IMR-90 (cell line): ENCODE data around the gene TEX264. TPM values are rescaled to one million over a fixed set of nuclear protein-coding genes. Genes with fewer than 3 reads are reported as not detected.

Experiments used
- ATAC-seq: fragments of 200-7000 bp; cut with Tn5 transposase; 2 replicates; pipeline ENCODE4 v1.9.1; 2020; ENCODE audit warnings: low read depth, mild to moderate bottlenecking, moderate library complexity
- BruUV-seq: library from RNA; stranded (reverse); fragments of 400-500 nt; replicated peaks from 2 replicates; lab custom pipeline; 2021; lab: Mats Ljungman, UMichigan
- CTCF ChIA-PET: fragments of 300-600 bp; formaldehyde crosslinking; extraction: SDS; loops from one replicate; lab custom pipeline; 2021; ENCODE audit warnings: antibody characterized with exemption; lab: Yijun Ruan, JAX
- POLR2A ChIA-PET: fragments of 300-600 bp; sonication (Branson Sonifier 250); formaldehyde crosslinking; loops from one replicate; lab custom pipeline; 2022; ENCODE audit warnings: antibody characterized with exemption; ENCODE audit not compliant: unreplicated experiment; lab: Charles Lee
- DNase-seq: peaks from one replicate; pipeline ENCODE4 v3.0.0; 2013
- H2AFZ ChIP-seq: replicated peaks from 2 replicates; pipeline ENCODE3; 2013; ENCODE audit warnings: low read length, mild to moderate bottlenecking; ENCODE audit not compliant: poor library complexity
- H2AK5ac ChIP-seq: 2 replicates; pipeline ENCODE4 v1.6.1; 2013; ENCODE audit warnings: low read depth, low read length, inconsistent platforms
- H2AK9ac ChIP-seq: replicated peaks from 2 replicates; pipeline ENCODE3; 2013; ENCODE audit warnings: mild to moderate bottlenecking, low read depth, low read length, moderate library complexity; ENCODE audit not compliant: poor library complexity
- H2BK120ac ChIP-seq: 2 replicates; pipeline ENCODE4 v1.6.1; 2013; ENCODE audit warnings: low read depth, low read length, inconsistent platforms
- H2BK15ac ChIP-seq: 3 replicates; pipeline ENCODE4 v1.6.1; 2013; ENCODE audit warnings: low read depth, low read length, inconsistent platforms
- H2BK20ac ChIP-seq: 2 replicates; pipeline ENCODE4 v1.6.1; 2013; ENCODE audit warnings: low read depth, mild to moderate bottlenecking, inconsistent platforms, low read length, moderate library complexity
- H2BK5ac ChIP-seq: 2 replicates; pipeline ENCODE4 v1.6.1; 2013; ENCODE audit warnings: mild to moderate bottlenecking, low read depth, low read length, inconsistent platforms; ENCODE audit not compliant: poor library complexity, severe bottlenecking
- H3K14ac ChIP-seq: replicated peaks from 2 replicates; pipeline ENCODE4 v1.6.1; 2013; ENCODE audit warnings: low read depth, low read length, inconsistent platforms
- H3K18ac ChIP-seq: 2 replicates; pipeline ENCODE4 v1.6.1; 2013; ENCODE audit warnings: low read depth, low read length, control low read depth
- H3K23ac ChIP-seq: 2 replicates; pipeline ENCODE4 v1.6.1; 2013; ENCODE audit warnings: low read depth, low read length, inconsistent platforms
- H3K27ac ChIP-seq: 2 replicates; pipeline ENCODE4 v1.5.1; 2013; ENCODE audit warnings: mild to moderate bottlenecking, control low read depth, low read length; ENCODE audit not compliant: insufficient read depth
- H3K27me3 ChIP-seq: 2 replicates; pipeline ENCODE4 v1.6.1; 2013; ENCODE audit warnings: low read length; ENCODE audit not compliant: control insufficient read depth, insufficient read depth
- H3K36me3 ChIP-seq: 2 replicates; pipeline ENCODE4 v1.6.1; 2013; ENCODE audit warnings: low read length, mixed read lengths; ENCODE audit not compliant: control insufficient read depth, insufficient read depth
- H3K4ac ChIP-seq: 2 replicates; pipeline ENCODE4 v1.6.1; 2013; ENCODE audit warnings: low read depth, low read length, inconsistent platforms
- H3K4me1 ChIP-seq: 2 replicates; pipeline ENCODE4 v1.6.1; 2013; ENCODE audit warnings: low read length, mixed read lengths; ENCODE audit not compliant: control insufficient read depth, insufficient read depth
- H3K4me2 ChIP-seq: 2 replicates; pipeline ENCODE4 v1.6.1; 2013; ENCODE audit warnings: low read depth, mild to moderate bottlenecking, control low read depth, low read length, moderate library complexity
- H3K4me3 ChIP-seq: 2 replicates; pipeline ENCODE4 v1.5.1; 2013; ENCODE audit warnings: low read depth, mild to moderate bottlenecking, control low read depth, low read length, moderate library complexity; ENCODE audit not compliant: insufficient read depth
- H3K56ac ChIP-seq: 2 replicates; pipeline ENCODE4 v1.6.1; 2013; ENCODE audit warnings: low read length, inconsistent platforms; ENCODE audit not compliant: insufficient read depth; ENCODE audit errors: extremely low read depth
- H3K79me1 ChIP-seq, 2 experiments: 2 replicates each; pipeline ENCODE4 v1.6.1; 2013; ENCODE audit warnings: low read length in 2 of 2, inconsistent platforms in 1 of 2, low read depth in 1 of 2
- H3K9ac ChIP-seq: 2 replicates; pipeline ENCODE4 v1.6.1; 2013; ENCODE audit warnings: low read depth, low read length, control low read depth
- H3K9me1 ChIP-seq: 2 replicates; pipeline ENCODE4 v1.6.1; 2013; ENCODE audit warnings: low read length, inconsistent platforms; ENCODE audit not compliant: insufficient read depth
- H3K9me3 ChIP-seq: 2 replicates; pipeline ENCODE4 v1.6.1; 2013; ENCODE audit warnings: low read length; ENCODE audit not compliant: control insufficient read depth, insufficient read depth
- H4K20me1 ChIP-seq: 2 replicates; pipeline ENCODE4 v1.6.1; 2013; ENCODE audit warnings: low read length, inconsistent platforms; ENCODE audit not compliant: insufficient read depth
- H4K5ac ChIP-seq: 2 replicates; pipeline ENCODE4 v1.6.1; 2013; ENCODE audit warnings: mild to moderate bottlenecking, low read depth, low read length, control low read depth
- H4K8ac ChIP-seq, 2 experiments: 2 replicates each; pipeline ENCODE4 v1.6.1; 2013; ENCODE audit warnings: low read depth in 2 of 2, low read length in 2 of 2, control low read depth in 1 of 2, inconsistent platforms in 1 of 2
- H4K91ac ChIP-seq: 2 replicates; pipeline ENCODE4 v1.6.1; 2013; ENCODE audit warnings: low read depth, low read length, inconsistent platforms; ENCODE audit not compliant: insufficient read depth
- BHLHE40 ChIP-seq: fragments of 150-350 bp; IDR thresholded peaks from 2 replicates; pipeline ENCODE4 v1.6.1; 2016; ENCODE audit warnings: mild to moderate bottlenecking, low read depth, low read length
- CEBPB ChIP-seq: IDR thresholded peaks from 2 replicates; pipeline ENCODE4 v1.6.1; 2012; ENCODE audit warnings: low read depth, low read length, improper control_type of control experiment
- CHD1 ChIP-seq: IDR thresholded peaks from 2 replicates; pipeline ENCODE4 v1.6.1; 2012; ENCODE audit warnings: low read depth, low read length, improper control_type of control experiment
- CTCF ChIP-seq: conservative IDR thresholded peaks from 2 replicates; pipeline ENCODE4 v1.5.1; 2012; ENCODE audit warnings: mild to moderate bottlenecking, low read depth, low read length, improper control_type of control experiment
- ELK1 ChIP-seq: fragments of 150-350 bp; IDR thresholded peaks from 2 replicates; pipeline ENCODE4 v1.6.1; 2016; ENCODE audit warnings: low read depth, mild to moderate bottlenecking, low read length, moderate library complexity, borderline replicate concordance
- MAFK ChIP-seq: IDR thresholded peaks from 2 replicates; pipeline ENCODE4 v1.6.1; 2012; ENCODE audit warnings: low read depth, low read length, improper control_type of control experiment
- MAZ ChIP-seq: IDR thresholded peaks from 2 replicates; pipeline ENCODE4 v1.6.1; 2012; ENCODE audit warnings: low read depth, mild to moderate bottlenecking, low read length, improper control_type of control experiment, moderate library complexity, borderline replicate concordance
- MXI1 ChIP-seq: IDR thresholded peaks from 2 replicates; pipeline ENCODE4 v1.6.1; 2012; ENCODE audit warnings: low read depth, mild to moderate bottlenecking, low read length, moderate library complexity, borderline replicate concordance
- NFE2L2 ChIP-seq: fragments of 150-350 bp; IDR thresholded peaks from 2 replicates; pipeline ENCODE4 v1.6.1; 2016; ENCODE audit warnings: low read depth, mild to moderate bottlenecking, low read length
- POLR2A ChIP-seq: IDR thresholded peaks from 2 replicates; pipeline ENCODE4 v1.6.1; 2012; ENCODE audit warnings: mild to moderate bottlenecking, low read depth, low read length
- RAD21 ChIP-seq: IDR thresholded peaks from 2 replicates; pipeline ENCODE4 v1.6.1; 2012; ENCODE audit warnings: low read length, improper control_type of control experiment
- RCOR1 ChIP-seq: IDR thresholded peaks from 2 replicates; pipeline ENCODE4 v1.6.1; 2012; ENCODE audit warnings: mild to moderate bottlenecking, low read length, improper control_type of control experiment; ENCODE audit not compliant: insufficient replicate concordance
- RFX5 ChIP-seq: IDR thresholded peaks from 2 replicates; pipeline ENCODE4 v1.8.0; 2012; ENCODE audit warnings: low read depth, mild to moderate bottlenecking, low read length, moderate library complexity
- USF2 ChIP-seq: fragments of 150-350 bp; IDR thresholded peaks from 2 replicates; pipeline ENCODE4 v1.6.1; 2017; ENCODE audit warnings: mild to moderate bottlenecking, antibody characterized with exemption, low read length, low read depth
- WGBS, 2 experiments: methylation state at CpG; one replicate each; pipeline versions ENCODE4 v1.1.5 to v1.1.7; 2013; ENCODE audit warnings: missing lambda C conversion rate in 2 of 2; ENCODE audit not compliant: insufficient read length in 1 of 2; ENCODE audit errors: extremely low coverage in 2 of 2; 5-methylcytosine and 5-hydroxymethylcytosine counted together
- dilution Hi-C: fragments of 300-500 bp; cut with HindIII; formaldehyde crosslinking; loops from one replicate; pipeline ENCODE4 v1.14.3; 2018; ENCODE audit warnings: low sequenced_read_pairs; ENCODE audit not compliant: unreplicated experiment
- in situ Hi-C: fragments of 300-500 bp; cut with MboI; formaldehyde crosslinking; loops from 3 replicates; pipeline ENCODE4 v1.14.3; 2019; ENCODE audit warnings: low sequenced_read_pairs, inconsistent platforms, mixed read lengths
- intact Hi-C: fragments of 100-400 bp; cut with micrococcal nuclease; formaldehyde crosslinking; loops from 2 replicates; pipeline ENCODE4 v1.10.0; 2022
- polyA plus RNA-seq, 3 experiments: library from polyadenylated mRNA; depleted of rRNA; stranded (reverse); fragments of >200 nt; gene quantifications; 2 replicates each; pipeline ENCODE4 v1.2.3, GENCODE V29; 2012; ENCODE audit warnings: low replicate concordance in 1 of 3
- total RNA-seq: library from RNA; depleted of rRNA; stranded (reverse); fragments of >200 nt; gene quantifications from 2 replicates; pipeline ENCODE4 v1.2.3, GENCODE V29; 2012

TEX264 gene
- total and polyA plus RNA-seq, 2 of the 4 experiments (the other 2 are of a cell fraction) = 30.3 to 45.0 TPM

- Histone ChIP-seq H3K4ac (no peak overlapping the region), H3K14ac (no peak overlapping the region), H3K4me2 (no peak overlapping the region), H3K4me1 (peaks cover 8% of the 10 kb centered on the region), H2BK120ac (no peak overlapping the region), H2AK9ac (no peak overlapping the region), H3K9ac (no peak overlapping the region), H2AK5ac (no peak overlapping the region), H4K20me1 (peaks cover 24% of the 10 kb centered on the region), H3K4me3 (no peak overlapping the region), H2BK20ac (no peak overlapping the region), H3K36me3 (peaks cover 28% of the 10 kb centered on the region), H3K56ac (no peak overlapping the region), H4K91ac (no peak overlapping the region), H2AFZ (no peak overlapping the region), H2BK5ac (no peak overlapping the region), H4K8ac (no peak overlapping the region), H4K5ac (no peak overlapping the region), H3K27me3 (no peaks in the 10 kb centered on the region), H3K9me3 (no peaks in the 10 kb centered on the region), H3K9me1 (peaks cover 10% of the 10 kb centered on the region), H2BK15ac (no peak overlapping the region), H3K18ac (no peak overlapping the region), H3K23ac (no peak overlapping the region), H3K27ac (no peak overlapping the region), H3K79me1 (peaks cover 18 to 23% of the 10 kb centered on the region in 2 experiments; a peak in 3 of 4 replicates)
- no TSS peak for BruUV-seq
- ChIA-PET POLR2A (no interaction called here), CTCF (no interaction called here)
- ATAC-seq (no peak), DNase-seq (no peak)
- 60% methylated on average over 1 of the region's 7 CpGs; no CpG with 5 or more reads in 1 of the 2 experiments for WGBS, 2 experiments
- TF ChIP-seq USF2 = no peak
- TF ChIP-seq CEBPB = no peak
- no peak for TF ChIP-seq BHLHE40
- no peak for TF ChIP-seq RFX5
- no peak for TF ChIP-seq RAD21
- TF ChIP-seq RCOR1 = no peak
- no peak for TF ChIP-seq ELK1
- TF ChIP-seq NFE2L2 = no peak
- no peak for TF ChIP-seq MAFK
- TF ChIP-seq POLR2A = no peak
- no peak for TF ChIP-seq CHD1
- TF ChIP-seq MXI1 = no peak
- no peak for TF ChIP-seq CTCF
- TF ChIP-seq MAZ = no peak
- intact Hi-C loops (no loop called here), in situ Hi-C loops (loop anchor here (5.0 to 25.0 kb wide), 2 partner anchors 183 to 1073 kb away; partner anchors contain the start of genes CISH, DCAF1 and MAPKAPK3), dilution Hi-C loops (no loop called here)
These were observed 14.1 kb downstream of the TEX264 start for GRCh38 chr3:51684971-51685751.
